ENCODE results near the gene SENP7.
"Not testable (repeated sequence)": the region's sequence is repeated elsewhere in the genome, so short reads cannot be mapped to it uniquely, and the experiment has no call there.

The SENP7 gene

DNA sequence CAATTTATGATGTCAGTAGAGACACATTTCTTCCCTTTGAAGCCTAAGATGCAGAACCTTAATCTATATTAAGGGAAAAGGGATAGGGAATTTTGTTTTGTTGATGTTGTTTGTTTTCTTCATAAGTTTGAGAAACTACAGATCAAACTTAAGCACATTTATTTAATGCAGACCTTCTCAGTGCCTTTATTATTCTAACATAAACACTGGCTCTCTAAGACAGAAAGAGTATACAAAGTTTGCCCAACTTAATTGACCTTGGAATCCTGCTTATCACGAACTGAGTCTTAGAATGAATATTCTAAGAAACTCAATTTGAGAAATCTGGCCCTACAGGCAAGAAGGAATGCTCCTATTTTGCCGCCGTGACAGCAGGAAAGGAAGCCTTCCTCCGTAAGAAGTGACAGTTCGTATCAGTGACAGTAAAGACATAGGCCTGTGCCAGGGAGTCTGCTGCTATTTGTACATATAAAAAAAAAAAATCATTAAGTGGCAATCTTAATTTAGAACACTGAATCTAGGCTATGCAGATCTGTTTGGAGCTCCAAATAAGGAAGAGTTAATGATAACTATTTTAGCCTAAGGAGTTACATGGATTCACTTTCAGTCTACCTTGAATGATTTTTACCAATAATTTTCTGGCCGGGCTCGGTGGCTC, 183.9 kb downstream of the SENP7 start:
- no peak for DNase-seq (ENCODE audit: low spot score)

DNA sequence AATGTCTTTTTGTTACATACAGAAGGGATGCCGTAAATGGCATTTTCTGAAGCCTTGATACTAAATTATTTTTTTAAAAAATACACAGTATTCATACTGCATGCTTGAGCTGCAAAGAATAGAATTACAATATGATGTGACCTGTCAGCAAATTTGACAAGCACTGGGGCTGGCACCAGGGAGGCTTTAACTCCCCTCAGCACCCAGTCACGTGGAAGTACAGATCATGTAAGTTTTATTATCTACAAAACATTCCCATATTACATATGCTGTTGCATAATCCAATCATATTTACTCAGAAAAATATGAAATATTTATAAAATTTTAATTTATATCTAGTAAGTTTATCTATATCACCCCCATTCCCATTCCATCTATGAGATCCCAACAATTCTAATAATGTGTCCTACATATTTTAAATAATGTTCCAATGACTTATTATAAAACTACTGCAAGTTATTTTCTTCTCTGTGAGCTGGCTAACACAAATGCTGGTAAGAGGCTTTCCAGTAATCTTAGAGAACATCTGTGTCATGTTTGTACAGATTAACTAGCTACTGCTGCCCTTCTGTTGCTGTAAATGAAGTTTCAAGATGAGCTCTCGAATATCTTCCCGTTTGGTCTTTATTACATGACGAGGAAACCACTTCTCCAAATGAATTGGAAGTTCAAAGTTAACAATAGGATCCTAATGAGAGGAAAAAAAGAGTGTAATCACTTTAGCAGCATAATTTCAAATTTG, 187.4 kb downstream of the SENP7 start:
- no peak for DNase-seq (ENCODE audit: low spot score)

DNA sequence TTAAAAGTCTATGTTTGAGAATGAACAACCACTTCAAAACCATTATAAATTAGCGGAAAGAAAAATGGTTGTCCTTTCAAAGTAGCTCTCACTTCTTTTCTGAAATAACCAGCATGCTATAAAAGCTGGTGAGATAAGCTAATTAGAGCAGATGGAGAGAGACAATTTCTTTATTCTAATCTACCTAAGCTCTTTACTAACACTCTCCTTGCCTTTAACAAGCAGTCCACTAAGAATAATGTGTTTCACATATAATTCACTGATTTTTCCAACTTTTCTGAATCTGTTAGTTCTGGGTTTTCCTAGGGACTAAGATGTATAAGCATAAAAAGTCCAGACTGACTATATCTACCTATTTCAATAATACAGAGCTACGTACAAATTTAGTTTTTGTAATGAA, 192.5 kb downstream of the SENP7 start, which contains the start of gene IMPG2:
Gene IMPG2, minus strand, starts transcription at position 101 of the 400 bp plus-strand sequence. CDS start 203 bp downstream, outside the sequence.
- DNase-seq (ENCODE audit: low spot score) = no peak

DNA sequence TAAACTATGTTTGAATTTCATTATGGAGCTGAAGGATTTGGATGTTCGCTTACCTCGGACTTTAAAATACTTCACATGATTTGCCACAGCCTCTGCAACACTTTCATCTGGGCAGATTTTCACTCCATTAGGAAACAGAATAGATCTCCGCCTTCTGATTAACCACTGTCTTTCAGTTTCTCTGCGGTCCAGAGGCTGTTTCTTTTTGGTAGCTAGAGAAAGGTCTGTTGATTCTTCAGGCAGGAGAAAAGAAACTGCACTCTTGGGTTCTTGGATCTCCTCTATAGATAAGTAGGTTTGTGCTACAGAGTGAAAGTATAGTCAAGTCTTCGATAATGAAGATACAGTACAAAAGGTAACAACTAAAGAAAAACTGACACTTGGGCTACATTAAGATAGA, 193.5 kb downstream of the SENP7 start:
- DNase-seq (ENCODE audit: low spot score) = no peak

DNA sequence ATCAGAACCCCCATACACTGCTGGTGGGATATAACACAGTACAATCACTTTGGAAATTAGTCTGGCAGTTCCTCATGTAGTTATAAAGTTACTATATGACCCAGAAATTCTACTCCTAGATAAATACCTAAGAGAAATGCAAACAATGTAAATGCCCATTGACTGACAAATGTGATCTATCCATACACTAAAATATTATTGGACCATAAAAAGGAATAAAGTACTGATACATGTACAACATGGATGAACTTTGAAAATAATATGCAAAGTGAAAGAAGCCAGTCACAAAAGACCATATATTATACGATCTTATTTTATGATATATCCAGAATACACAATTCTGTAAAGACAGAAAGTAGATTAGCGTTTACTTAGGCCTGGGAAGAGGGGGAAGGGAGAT, 200.5 kb downstream of the SENP7 start:
- no peak for DNase-seq (ENCODE audit: low spot score)

DNA sequence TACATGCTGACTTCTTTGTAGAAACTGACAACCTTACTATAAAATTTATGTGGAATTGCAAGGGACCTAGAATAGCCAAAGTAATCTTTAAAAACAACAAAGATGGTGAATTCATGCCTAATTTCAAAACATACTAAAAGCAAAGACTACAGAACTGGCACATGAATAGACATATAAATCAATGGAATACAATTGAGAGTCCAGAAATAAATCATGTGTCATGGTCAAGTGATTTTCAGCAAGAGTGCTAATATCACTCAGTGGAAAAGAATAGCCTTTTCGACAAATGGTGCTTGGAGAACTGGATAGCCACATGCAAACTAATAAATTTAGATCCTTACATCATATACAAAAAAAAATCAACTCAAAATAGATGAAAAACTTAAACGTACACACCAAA, 201.3 kb downstream of the SENP7 start:
- DNase-seq (ENCODE audit: low spot score) = no peak

DNA sequence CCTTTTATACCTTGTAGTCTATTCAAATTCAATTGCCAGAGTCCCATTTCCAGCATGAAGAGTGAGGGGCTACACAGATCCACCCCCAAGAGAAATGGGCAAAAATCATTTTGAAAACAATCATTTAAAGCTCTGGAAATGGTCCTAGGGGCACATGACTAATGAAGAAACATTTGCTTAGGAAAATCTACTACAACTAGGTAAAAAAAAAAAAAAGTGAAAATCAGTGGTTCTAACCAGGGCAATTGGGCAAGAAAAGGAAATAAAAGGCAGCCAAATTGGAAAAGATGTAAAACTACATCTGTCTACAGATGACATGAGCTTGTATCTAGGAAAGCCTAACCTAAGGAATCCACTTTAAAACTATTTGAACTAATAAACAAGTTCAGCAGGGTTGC, 202.0 kb downstream of the SENP7 start:
- DNase-seq (ENCODE audit: low spot score) = no peak

DNA sequence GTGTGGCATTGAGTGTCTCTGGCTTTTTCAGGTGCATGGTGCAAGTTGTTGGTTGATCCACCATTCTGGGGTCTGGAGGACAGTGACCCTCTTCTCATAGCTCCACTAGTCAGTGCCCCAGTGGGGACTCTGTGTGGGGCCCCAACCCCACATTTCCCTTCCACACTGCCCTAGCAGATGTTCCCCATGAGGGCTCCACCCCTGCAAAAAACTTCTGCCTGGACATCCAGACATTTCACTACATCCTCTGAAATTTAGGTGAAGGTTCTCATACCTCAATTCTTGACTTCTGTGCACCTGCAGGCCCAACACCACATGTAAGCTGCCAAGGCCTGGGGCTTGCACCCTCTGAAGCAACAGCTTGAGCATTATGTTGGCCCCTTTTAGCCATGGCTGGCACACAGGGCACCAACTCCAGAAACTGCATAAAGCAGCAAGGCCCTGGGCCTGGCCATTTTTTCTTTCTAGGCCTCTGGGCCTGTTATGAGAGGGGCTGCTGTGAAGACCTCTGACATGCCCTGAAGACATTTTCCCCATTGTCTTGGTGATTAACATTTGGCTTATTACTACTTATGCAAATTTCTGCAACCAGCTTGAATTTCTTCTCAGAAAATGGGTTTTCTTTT, 204.8 kb downstream of the SENP7 start:
- not testable (repeated sequence) for DNase-seq (ENCODE audit: low spot score)

DNA sequence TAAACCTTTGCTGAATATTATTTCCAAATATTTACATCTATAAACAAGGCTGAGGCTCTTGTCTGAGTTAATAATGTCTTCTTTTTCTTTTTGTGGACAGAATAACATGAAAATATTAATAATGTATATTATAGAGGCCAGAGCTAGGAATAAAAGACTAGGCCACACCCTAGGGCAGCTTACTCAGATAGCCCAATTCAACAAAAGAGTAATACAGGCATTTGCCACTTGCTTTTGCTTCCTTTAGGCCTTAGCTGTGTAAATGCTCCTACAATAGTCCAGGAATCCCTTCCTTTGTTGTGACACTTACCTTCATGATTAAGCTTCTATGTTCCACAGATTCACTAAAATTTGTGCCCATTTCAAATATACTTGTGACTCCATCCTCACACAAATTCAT, 209.2 kb downstream of the SENP7 start:
- DNase-seq (ENCODE audit: low spot score) = no peak

DNA sequence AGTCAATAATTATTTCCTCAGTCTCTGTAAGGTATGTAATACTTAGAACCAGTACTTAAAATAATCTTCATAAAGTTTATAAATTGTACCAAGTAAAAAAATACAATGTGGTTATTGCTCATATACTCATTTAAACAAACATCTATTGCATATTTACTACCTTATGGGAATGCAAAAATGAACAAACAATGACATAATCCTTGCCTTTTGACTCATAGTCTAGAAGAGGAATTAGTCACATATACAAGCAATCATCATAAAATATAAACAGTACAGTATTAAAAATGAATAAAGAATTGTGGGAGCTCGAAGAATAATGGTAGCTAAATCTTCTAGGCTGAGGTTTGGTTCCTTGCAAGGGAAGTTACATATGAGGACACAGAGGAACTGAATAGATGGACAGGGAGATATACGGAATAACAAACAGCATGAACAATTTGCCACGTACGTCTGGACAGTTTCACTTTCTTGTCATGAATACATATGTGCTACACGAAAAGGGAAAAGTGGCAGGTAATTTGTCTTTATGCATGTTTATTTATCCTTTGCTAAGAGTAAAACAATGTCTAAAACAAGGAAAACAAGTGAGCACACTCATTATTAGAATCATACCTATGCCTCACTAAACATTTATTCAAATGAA, 209.8 kb downstream of the SENP7 start:
- peak; percentile 22 for DNase-seq (ENCODE audit: low spot score)

DNA sequence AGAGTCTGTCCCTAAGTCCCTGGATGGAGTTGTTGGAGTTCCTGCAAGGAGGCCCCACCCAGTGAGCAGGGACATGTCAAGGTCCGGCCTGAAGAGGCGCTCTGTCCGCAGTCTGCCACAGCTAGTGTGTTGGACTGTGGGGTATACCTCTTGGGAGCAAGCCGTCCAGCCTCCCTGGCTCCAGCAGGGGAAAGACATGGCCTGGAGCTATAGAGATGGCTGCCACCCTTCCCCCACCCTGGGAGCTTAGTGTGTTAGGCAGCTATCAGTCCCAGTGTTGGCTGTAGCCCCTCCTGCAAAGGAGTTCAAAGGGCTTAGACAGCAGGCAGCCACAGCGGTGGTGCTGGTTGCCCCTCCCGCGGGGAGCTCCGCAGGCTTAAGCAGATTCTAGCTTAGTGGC, 212.9 kb downstream of the SENP7 start:
- no peak for DNase-seq (ENCODE audit: low spot score)

DNA sequence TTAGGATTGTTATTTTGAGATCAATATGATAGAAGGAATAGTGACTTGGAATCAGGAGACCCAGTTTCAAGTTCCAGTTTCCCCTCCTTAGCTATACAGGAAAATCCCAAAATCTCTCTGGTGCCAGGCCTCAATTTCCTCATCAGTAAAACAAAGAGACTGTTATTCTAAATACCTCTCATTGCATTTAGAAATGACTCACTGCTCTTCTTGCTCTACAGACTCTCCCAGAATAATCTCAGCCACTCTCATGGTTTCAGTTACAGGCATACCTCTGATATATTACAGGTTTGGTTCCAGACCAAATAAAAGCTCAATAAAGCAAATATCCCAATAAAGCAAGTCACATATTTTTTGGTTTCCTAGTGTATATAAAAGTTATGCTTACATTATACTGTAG, 221.0 kb downstream of the SENP7 start:
- no peak for DNase-seq (ENCODE audit: low spot score)

DNA sequence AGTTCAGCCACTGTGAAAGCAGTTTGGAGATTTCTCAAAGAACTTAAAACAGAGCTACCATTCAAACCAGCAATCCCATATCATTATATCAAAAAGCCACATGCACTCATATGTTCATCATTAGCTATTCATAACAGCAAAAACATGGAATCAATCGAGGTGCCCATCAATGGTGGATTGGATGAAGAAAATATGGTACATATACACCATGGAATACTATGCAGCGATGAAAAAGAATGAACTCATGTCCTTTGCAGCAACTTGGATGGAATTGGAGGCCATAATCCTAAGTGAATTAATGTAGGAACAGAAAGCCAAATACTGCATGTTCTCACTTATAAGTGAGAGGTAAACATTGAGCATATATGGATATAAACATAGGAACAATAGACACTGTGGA, 224.7 kb downstream of the SENP7 start:
- no peak for DNase-seq (ENCODE audit: low spot score)

DNA sequence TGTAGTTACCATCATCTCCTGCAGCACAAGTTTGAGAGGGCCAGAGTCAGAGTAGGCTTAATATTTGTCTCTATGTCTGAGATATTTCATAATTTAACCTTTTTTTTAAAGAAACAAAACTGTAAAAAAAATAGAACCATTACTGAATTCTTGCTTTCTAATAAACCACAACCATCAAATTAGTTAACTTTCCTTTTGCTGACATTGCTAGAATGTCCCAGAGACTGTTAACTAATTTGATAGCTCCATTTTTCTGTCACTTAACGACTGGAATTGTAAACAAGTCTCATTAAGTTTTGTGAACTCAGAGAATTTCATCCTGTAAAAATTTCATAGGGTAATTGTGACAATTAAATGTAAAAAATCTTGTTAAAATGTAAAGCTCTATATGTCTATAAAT, 228.3 kb downstream of the SENP7 start:
- no peak for DNase-seq (ENCODE audit: low spot score)

DNA sequence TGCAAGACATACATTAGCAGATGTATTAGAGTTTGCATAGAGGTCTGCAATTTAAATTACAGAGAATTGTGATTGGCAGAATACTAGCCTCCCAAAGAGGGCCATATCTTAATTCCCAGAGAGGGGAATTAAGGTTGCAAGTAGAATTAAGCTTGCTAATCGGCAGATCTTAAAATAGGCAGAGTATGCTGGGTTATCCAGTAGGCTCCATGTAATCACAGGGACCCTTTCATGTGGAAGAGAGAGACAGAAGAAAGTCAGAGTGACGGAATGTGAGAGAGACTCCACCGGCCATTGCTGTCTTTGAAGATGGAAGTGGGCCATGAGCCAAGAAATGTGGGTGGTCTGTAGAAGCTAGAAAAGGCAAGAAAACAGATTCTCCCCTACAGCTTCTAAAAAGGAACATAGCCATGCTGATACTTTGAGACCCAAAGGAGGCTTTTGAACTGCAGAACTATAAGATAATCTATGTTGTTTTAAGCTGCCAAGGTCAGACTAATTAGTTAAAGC, 231.4 kb downstream of the SENP7 start:
- no peak for DNase-seq (ENCODE audit: low spot score)

DNA sequence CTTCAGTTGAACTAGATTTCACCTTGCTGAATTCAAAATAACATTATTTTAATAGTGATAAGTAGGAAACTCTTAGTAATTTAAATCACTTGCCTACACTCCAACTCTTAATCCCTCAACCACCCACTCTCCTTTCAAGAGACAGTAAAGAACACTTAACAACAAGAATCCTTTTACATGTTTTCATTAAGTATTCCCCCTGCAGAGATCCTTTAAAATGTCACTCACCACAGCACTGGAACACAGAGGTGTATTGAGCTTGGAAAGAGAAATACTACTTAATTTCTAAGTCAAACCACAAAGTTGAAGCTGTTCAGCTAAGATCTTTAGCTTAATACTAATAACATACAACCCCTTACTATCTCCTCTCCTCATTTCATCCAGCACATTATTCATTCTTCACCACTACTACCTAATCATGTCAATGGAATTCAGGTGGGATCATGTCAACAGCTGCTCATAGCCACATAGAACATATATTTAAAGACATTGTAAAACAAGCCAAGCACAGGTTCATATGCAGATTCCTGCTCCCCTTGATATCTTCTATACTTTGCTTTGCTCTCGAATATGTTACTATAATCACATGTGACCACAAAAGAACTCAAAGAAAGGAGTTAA, 233.1 kb downstream of the SENP7 start:
- no peak for DNase-seq (ENCODE audit: low spot score)

DNA sequence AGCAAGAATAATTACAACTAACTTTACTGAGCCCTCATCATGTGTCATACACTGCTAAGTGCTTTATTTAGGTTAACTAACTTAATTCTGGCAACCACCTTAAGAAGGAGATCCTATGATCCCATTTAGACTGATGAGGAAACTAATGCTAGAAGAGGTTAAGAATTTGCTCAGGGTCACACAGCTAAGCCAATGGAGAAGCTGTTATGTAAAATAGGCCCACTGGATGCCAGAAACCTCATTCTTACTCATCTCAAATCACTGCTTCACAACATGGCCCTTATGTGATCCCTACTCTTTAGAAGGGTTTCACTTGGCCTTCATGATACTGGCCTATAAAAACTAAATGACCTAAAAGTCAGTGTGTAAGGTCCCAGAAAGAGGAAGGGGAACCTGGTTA, 233.8 kb downstream of the SENP7 start:
- DNase-seq (ENCODE audit: low spot score) = peak; percentile 47

DNA sequence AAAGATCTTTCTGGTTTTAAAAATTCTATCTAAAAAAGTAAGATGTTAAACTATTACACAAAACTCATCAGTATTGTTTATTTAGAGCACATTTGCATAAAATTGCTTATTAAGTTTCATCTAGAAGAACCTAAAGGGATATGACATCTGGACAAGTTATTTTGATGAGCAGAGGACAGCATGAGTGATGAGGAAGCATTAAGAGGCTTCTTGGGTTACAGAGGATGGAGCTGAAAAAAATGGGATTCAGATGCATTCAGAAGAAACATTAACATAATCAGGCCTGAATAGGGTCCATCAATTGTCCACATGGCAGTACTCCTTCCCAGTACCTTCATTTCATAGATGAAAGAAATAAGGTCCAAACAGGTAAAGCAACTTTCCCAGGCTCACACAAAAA, 234.3 kb downstream of the SENP7 start:
- DNase-seq (ENCODE audit: low spot score) = no peak
